Measurements from ENCODE around the gene NFIC.

- no peak for TF ChIP-seq ZNF565 (CRISPR knock-in tag; conservative IDR thresholded peaks at IDR 0.05; ENCODE audit: low read depth)
- no peak for TF ChIP-seq PATZ1 (CRISPR knock-in tag; IDR thresholded peaks at IDR 0.05; ENCODE audit: borderline replicate concordance)
- no peak for TF ChIP-seq ARNTL (CRISPR knock-in tag; IDR thresholded peaks at IDR 0.05; ENCODE audit: borderline replicate concordance, low read depth)
These were observed 86.0 kb downstream of the NFIC start for GRCh38 chr19:3452171-3452941.
